Kidney epithelial cell (primary cell): ENCODE measurements around the gene EPB41L2. TPM values are rescaled to one million over a fixed set of nuclear protein-coding genes. Genes with fewer than 3 reads are reported as not detected.

Source experiments
- DNase-seq: peaks from one replicate; pipeline ENCODE4 v3.0.0-alpha.2; 2010; ENCODE audit warnings: low read depth
- H3K27me3 ChIP-seq: 2 replicates; pipeline ENCODE4 v1.6.0; 2011; ENCODE audit warnings: low read length; ENCODE audit not compliant: control insufficient read depth, insufficient read depth
- H3K36me3 ChIP-seq: 2 replicates; pipeline ENCODE4 v1.5.1; 2011; ENCODE audit warnings: low read length; ENCODE audit not compliant: control insufficient read depth, insufficient read depth
- H3K4me3 ChIP-seq: 2 replicates; pipeline ENCODE4 v1.5.1; 2011; ENCODE audit warnings: low read depth, mild to moderate bottlenecking, control low read depth, low read length
- total RNA-seq: library from RNA; depleted of rRNA; stranded (reverse); fragments of >200 nt; gene quantifications from 2 replicates; pipeline ENCODE4 v1.2.3, GENCODE V29; 2015
- TF ChIP-seq, protein P1 (sequence below): IDR thresholded peaks from 2 replicates; pipeline ENCODE4 v1.5.1; 2011; ENCODE audit warnings: mild to moderate bottlenecking, moderate library complexity, low read length, control low read depth, inconsistent platforms; ENCODE audit not compliant: insufficient read depth, poor library complexity, severe bottlenecking

The EPB41L2 gene
- total RNA-seq, 1 donor from 2014 or later: 48.7 TPM

GRCh38 chr6:130893277-130893676 lies 169.8 kb downstream of the EPB41L2 start:
- Histone ChIP-seq H3K27me3 (no peaks in the 10 kb centered on the region), H3K4me3 (no peak overlapping the region), H3K36me3 (peaks cover 4% of the 10 kb centered on the region)
- TF ChIP-seq, protein P1, sequence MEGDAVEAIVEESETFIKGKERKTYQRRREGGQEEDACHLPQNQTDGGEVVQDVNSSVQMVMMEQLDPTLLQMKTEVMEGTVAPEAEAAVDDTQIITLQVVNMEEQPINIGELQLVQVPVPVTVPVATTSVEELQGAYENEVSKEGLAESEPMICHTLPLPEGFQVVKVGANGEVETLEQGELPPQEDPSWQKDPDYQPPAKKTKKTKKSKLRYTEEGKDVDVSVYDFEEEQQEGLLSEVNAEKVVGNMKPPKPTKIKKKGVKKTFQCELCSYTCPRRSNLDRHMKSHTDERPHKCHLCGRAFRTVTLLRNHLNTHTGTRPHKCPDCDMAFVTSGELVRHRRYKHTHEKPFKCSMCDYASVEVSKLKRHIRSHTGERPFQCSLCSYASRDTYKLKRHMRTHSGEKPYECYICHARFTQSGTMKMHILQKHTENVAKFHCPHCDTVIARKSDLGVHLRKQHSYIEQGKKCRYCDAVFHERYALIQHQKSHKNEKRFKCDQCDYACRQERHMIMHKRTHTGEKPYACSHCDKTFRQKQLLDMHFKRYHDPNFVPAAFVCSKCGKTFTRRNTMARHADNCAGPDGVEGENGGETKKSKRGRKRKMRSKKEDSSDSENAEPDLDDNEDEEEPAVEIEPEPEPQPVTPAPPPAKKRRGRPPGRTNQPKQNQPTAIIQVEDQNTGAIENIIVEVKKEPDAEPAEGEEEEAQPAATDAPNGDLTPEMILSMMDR: no peak
- DNase-seq: no peak

GRCh38 chr6:130890521-130890971 lies 172.5 kb downstream of the EPB41L2 start:
- TF ChIP-seq, protein P1: no peak
- Histone ChIP-seq H3K36me3 (peaks cover 5% of the 10 kb centered on the region), H3K4me3 (no peak overlapping the region), H3K27me3 (no peaks in the 10 kb centered on the region)
- no peak for DNase-seq

GRCh38 chr6:130889423-130889822 lies 173.6 kb downstream of the EPB41L2 start:
- TF ChIP-seq, protein P1: no peak
- no peaks in the 10 kb centered on the region for H3K27me3 ChIP-seq
- H3K4me3 ChIP-seq: no peak overlapping the region
- peaks cover 5% of the 10 kb centered on the region for H3K36me3 ChIP-seq
- no peak for DNase-seq

DNA sequence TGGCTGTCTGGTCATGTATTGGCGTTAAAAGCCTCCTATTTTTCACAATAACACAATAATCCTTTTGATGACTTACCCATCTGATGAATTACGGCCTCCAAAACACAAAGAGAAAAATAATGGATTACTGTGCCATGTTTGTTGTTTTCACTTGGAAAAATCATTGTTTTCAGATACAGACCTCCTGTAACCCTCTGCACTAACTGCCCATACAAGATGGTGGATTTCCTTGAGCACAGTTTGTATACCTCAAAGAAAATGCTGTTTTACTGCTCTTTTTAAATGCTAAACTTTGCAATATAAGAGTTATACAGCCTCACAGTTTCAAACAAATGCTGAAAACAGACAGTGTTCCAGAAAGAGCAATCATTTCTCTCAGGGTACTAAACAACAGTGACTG lies 174.8 kb downstream of the EPB41L2 start:
- DNase-seq: no peak
- H3K36me3 ChIP-seq: peaks cover 2% of the 10 kb centered on the region
- no peak overlapping the region for H3K4me3 ChIP-seq
- TF ChIP-seq, protein P1: no peak
- H3K27me3 ChIP-seq: no peaks in the 10 kb centered on the region

DNA sequence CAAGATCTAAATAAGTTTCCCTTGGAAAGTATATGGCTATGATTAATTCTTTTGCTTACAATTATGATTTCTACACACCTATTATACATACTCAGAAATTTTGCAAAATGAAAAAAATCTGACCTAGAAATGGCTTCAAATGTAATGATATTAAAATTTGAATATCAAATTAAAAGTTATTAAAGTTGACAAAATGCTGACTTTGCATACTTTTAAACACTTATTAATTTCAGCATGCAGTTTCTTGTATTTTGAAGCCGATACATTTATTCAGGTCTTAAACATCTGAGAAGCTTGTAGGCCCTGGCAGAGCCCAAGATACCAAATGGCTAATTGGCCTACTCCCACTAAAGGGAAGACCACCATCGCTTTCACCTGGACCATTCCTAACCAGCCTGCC lies 176.1 kb downstream of the EPB41L2 start:
- H3K27me3 ChIP-seq: no peaks in the 10 kb centered on the region
- no peak overlapping the region for H3K4me3 ChIP-seq
- H3K36me3 ChIP-seq: peaks cover 2% of the 10 kb centered on the region
- TF ChIP-seq, protein P1: no peak
- no peak for DNase-seq

GRCh38 chr6:130885392-130886192 lies 177.5 kb downstream of the EPB41L2 start:
- Histone ChIP-seq H3K27me3 (no peaks in the 10 kb centered on the region), H3K36me3 (peaks cover 2% of the 10 kb centered on the region), H3K4me3 (no peak overlapping the region)
- TF ChIP-seq, protein P1: peak; percentile 72
- DNase-seq: peak; percentile 25
